Activated CD4-positive, CD25-positive, alpha-beta regulatory T cell (primary cell): ENCODE data around the gene AKR1C8.

Experiments
- DNase-seq, 4 experiments: peaks; one replicate each; lab custom pipeline; 2025; lab: John Stamatoyannopoulos, UW

AKR1C8 gene

GRCh38 chr10:5108658-5109416 lies 76.1 kb downstream of the AKR1C8 start:
- DNase-seq, result no peak

GRCh38 chr10:5107860-5108526 lies 77.0 kb downstream of the AKR1C8 start:
- DNase-seq, result no peak

- no peak for DNase-seq
Measured at GRCh38 chr10:5106553-5106952, 78.4 kb downstream of the AKR1C8 start.

GRCh38 chr10:5105626-5106025 lies 79.3 kb downstream of the AKR1C8 start:
- DNase-seq, result no peak
